Esophagus muscularis mucosa (tissue), 4 donors: ENCODE data around the gene KLHL26. TPM values are rescaled to one million over a fixed set of nuclear protein-coding genes. Genes with fewer than 3 reads are reported as not detected.

Experiments used
- DNase-seq: peaks from one replicate; pipeline ENCODE4 v3.0.0-alpha.2; 2017; ENCODE audit errors: extremely low spot score
- H3K27ac ChIP-seq, 4 donors: fragments of 200-600 bp; sonication (generic); replicated peaks in 1 of 4; 1 replicate in 3 of 4; 2 replicates in 1 of 4; pipeline ENCODE4 v1.5.1; 2016 to 2019; ENCODE audit warnings: mild to moderate bottlenecking in 1 of 4
- H3K27me3 ChIP-seq, 4 donors: fragments of 200-600 bp; sonication (generic); one replicate each; pipeline versions ENCODE4 v1.5.1 to v1.6.0; 2016 to 2019
- H3K36me3 ChIP-seq, 4 donors: fragments of 200-600 bp; sonication (generic); one replicate each; pipeline ENCODE4 v1.5.1; 2016 to 2019
- H3K4me1 ChIP-seq, 4 donors: fragments of 200-600 bp; sonication (generic); one replicate each; pipeline ENCODE4 v1.5.1; 2016 to 2019
- H3K4me3 ChIP-seq, 4 donors: fragments of 200-600 bp; sonication (generic); 1 replicate in 2 of 4; 2 replicates in 2 of 4; pipeline ENCODE4 v1.5.1; 2016 to 2019; ENCODE audit warnings: mild to moderate bottlenecking in 4 of 4, moderate library complexity in 1 of 4
- H3K9me3 ChIP-seq, 4 donors: fragments of 200-600 bp; sonication (generic); 1 replicate in 3 of 4; 2 replicates in 1 of 4; pipeline ENCODE4 v1.5.1; 2016 to 2019
- EP300 ChIP-seq: sonication (generic); formaldehyde crosslinking; IDR thresholded peaks from one replicate; pipeline ENCODE4 v1.6.1; 2017; ENCODE audit warnings: antibody characterized with exemption
- POLR2A ChIP-seq: fragments of 450-650 bp; IDR thresholded peaks from one replicate; pipeline ENCODE4 v1.6.1; 2017; ENCODE audit warnings: antibody characterized with exemption, moderate library complexity, mild to moderate bottlenecking, low read depth
- POLR2AphosphoS5 ChIP-seq, 2 donors: sonication (generic); formaldehyde crosslinking; IDR thresholded peaks; one replicate each; pipeline ENCODE4 v1.6.1; 2017; ENCODE audit warnings: antibody characterized with exemption in 2 of 2
- WGBS: methylation state at CpG from one replicate; pipeline ENCODE4 v1.1.5; 2018; 5-methylcytosine and 5-hydroxymethylcytosine counted together
- intact Hi-C: fragments of 100-400 bp; cut with DNase I; formaldehyde crosslinking; loops from one replicate; pipeline ENCODE4 v1.15.1; 2023
- total RNA-seq, 4 donors: library from RNA; depleted of rRNA; stranded (reverse); fragments of >200 nt; gene quantifications; one replicate each; pipeline versions ENCODE4 v1.1.0 to v1.2.1, GENCODE V29; 2016
- TF ChIP-seq, protein P1 (sequence below), 3 experiments: fragments of 200-600 bp in 2 of 3; fragments of 450-650 bp in 1 of 3; sonication (generic) in 2 of 3; IDR thresholded peaks; one replicate each; pipeline ENCODE4 v1.5.1; 2017 to 2019; ENCODE audit warnings: antibody characterized with exemption in 3 of 3, mild to moderate bottlenecking in 2 of 3, moderate library complexity in 1 of 3

KLHL26 gene, protein sequence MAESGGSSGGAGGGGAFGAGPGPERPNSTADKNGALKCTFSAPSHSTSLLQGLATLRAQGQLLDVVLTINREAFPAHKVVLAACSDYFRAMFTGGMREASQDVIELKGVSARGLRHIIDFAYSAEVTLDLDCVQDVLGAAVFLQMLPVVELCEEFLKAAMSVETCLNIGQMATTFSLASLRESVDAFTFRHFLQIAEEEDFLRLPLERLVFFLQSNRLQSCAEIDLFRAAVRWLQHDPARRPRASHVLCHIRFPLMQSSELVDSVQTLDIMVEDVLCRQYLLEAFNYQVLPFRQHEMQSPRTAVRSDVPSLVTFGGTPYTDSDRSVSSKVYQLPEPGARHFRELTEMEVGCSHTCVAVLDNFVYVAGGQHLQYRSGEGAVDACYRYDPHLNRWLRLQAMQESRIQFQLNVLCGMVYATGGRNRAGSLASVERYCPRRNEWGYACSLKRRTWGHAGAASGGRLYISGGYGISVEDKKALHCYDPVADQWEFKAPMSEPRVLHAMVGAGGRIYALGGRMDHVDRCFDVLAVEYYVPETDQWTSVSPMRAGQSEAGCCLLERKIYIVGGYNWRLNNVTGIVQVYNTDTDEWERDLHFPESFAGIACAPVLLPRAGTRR
- 10 to 100 TPM in 2 of 4 donors, 1 to 10 TPM in 2; 9.1 to 19.0 (median 13.5) TPM for total RNA-seq

DNA sequence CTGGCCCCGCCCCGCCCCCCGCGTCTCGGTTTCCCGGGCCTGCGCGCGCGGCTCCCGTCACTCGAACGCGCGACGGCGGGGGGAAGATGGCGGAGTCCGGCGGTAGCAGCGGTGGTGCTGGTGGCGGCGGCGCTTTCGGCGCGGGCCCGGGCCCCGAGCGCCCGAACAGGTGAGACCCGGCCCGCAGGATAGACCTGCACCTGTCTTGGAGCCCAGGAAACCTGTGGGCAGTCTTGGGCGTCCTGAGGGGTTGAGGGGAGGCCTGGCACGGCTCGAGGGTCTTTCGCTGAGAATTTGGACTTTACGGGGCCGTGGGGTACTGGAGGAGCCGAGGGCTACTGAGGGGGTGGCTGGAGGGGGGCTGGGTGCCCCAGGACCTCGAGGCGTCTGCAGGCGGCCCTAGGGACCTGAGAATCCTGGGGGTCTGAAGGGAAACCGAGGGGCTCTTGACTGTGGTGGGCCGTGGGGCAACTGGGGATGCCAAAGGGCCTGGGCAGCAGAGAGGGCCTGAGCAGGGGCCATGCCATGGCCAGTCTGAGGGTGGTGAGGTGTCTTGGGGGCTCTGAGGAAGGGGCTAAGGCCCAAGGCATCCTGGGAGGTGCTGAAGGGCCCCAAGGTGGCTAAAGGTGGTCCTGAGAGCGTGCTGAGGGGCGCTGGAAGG, at the start of gene KLHL26:
Gene KLHL26 (plus strand): TSS at position 60 of the 661 bp plus-strand sequence. CDS start 27 bp downstream, at position 87.
- H3K4me1 ChIP-seq = peaks cover 17 to 45% (median 43%) of the 10 kb centered on the region in 4 donors
- no peak for TF ChIP-seq EP300
- TF ChIP-seq, protein P1, sequence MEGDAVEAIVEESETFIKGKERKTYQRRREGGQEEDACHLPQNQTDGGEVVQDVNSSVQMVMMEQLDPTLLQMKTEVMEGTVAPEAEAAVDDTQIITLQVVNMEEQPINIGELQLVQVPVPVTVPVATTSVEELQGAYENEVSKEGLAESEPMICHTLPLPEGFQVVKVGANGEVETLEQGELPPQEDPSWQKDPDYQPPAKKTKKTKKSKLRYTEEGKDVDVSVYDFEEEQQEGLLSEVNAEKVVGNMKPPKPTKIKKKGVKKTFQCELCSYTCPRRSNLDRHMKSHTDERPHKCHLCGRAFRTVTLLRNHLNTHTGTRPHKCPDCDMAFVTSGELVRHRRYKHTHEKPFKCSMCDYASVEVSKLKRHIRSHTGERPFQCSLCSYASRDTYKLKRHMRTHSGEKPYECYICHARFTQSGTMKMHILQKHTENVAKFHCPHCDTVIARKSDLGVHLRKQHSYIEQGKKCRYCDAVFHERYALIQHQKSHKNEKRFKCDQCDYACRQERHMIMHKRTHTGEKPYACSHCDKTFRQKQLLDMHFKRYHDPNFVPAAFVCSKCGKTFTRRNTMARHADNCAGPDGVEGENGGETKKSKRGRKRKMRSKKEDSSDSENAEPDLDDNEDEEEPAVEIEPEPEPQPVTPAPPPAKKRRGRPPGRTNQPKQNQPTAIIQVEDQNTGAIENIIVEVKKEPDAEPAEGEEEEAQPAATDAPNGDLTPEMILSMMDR (IDR thresholded peaks at IDR 0.05) = no peak
- peak; percentile 73 to 92 for TF ChIP-seq POLR2AphosphoS5 (IDR thresholded peaks at IDR 0.05)
- peak; percentile 35 for TF ChIP-seq POLR2A
- WGBS = 4% methylated on average over 44 of the region's 47 CpGs
- peak within 1 kb of the TSS; percentile 79 to 93 (median 86) for H3K4me3 ChIP-seq
- H3K36me3 ChIP-seq = peaks cover 0 to 5% (median 0%) of the 10 kb centered on the region in 4 donors
- intact Hi-C loops = loop anchor here (5.0 kb wide), 1 partner anchor 35 kb away; no protein-coding TSS in a partner anchor
- H3K27ac ChIP-seq = peak within 1 kb of the TSS; percentile 85 to 90 (median 88)
- no peaks in the 10 kb centered on the region for H3K9me3 ChIP-seq
- DNase-seq = no peak
- H3K27me3 ChIP-seq = no peaks in the 10 kb centered on the region

DNA sequence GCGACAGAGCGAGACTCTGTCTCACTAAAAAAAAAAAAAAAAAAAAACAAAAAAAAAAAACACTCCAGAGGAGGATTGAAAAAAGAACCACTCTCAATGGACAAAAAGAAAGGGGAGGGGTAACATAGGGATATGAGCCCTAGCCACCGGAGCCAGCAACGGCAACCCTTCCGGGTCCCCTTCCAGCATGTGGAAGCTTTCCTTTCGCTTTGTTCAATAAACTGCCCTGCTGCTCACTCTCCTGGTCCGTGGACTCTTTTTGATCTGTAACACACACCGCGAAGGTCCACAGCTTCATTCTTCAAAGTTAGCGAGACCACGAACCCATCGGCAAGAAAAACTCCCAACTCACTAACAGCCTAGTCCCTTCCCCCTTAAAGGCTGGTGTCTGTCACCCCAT, 49.3 kb upstream of the KLHL26 start:
- WGBS = 90% methylated on average over 10 of the region's 12 CpGs
- no peaks in the 10 kb centered on the region for H3K27me3 ChIP-seq
- TF ChIP-seq EP300 = no peak
- TF ChIP-seq POLR2AphosphoS5 (IDR thresholded peaks at IDR 0.05) = no peak
- TF ChIP-seq, protein P1 (IDR thresholded peaks at IDR 0.05) = no peak
- no peak for TF ChIP-seq POLR2A
- intact Hi-C loops = loop anchor here (5.0 kb wide), 1 partner anchor 245 kb away; the partner anchor contains the start of gene UPF1
- H3K27ac ChIP-seq = peak overlapping the region; percentile 78 to 89 (median 86)
- H3K9me3 ChIP-seq = no peaks in the 10 kb centered on the region
- peaks cover 0 to 20% (median 8%) of the 10 kb centered on the region in 4 donors for H3K36me3 ChIP-seq
- DNase-seq = no peak
- H3K4me1 ChIP-seq = peaks cover 13 to 32% (median 28%) of the 10 kb centered on the region in 4 donors
- no peak overlapping the region for H3K4me3 ChIP-seq

DNA sequence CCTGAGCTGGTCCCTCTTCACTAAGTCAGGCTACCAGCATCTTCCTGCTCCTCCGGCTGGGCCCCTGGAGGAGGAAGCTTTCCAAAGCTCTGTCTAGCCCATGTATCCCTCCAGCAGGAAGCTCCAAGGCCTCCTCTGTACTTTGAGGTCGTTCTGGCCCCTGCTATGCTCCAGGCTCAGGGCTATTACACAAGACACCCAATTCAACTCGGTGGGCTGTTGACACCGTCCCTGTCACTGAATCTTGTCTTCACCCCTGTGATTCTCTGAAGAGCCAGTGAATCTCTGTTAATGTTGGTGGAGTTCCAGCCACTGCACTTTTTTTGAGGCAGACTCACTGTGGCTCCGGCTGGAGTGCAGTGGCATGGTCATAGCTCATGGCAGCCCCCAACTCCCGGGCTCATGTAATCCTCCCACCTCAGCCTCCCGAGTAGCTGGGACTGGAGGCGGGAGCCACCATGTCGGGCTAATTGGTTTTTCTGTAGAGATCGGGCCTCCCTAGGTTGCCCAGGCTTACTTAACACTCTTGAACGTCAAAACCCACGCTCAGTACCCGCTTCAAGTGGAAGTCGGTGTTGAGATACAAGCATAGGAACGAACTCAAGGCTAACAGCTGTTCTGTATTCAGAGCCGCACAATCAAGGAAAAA, 48.7 kb upstream of the KLHL26 start:
- Histone ChIP-seq H3K27ac (peak overlapping the region; percentile 78 to 89 (median 86)), H3K9me3 (no peaks in the 10 kb centered on the region), H3K27me3 (no peaks in the 10 kb centered on the region), H3K4me3 (peak overlapping the region; percentile 68 to 96 (median 86)), H3K4me1 (peaks cover 13 to 32% (median 28%) of the 10 kb centered on the region in 4 donors), H3K36me3 (peaks cover 0 to 20% (median 8%) of the 10 kb centered on the region in 4 donors)
- DNase-seq = no peak
- intact Hi-C loops = loop anchor here (5.0 kb wide), 1 partner anchor 244 kb away; the partner anchor contains the start of gene UPF1
- no peak for TF ChIP-seq EP300
- TF ChIP-seq, protein P1 (IDR thresholded peaks at IDR 0.05) = no peak
- TF ChIP-seq POLR2AphosphoS5 (IDR thresholded peaks at IDR 0.05) = no peak
- no peak for TF ChIP-seq POLR2A
- 35% methylated on average over 16 of the region's 16 CpGs for WGBS

DNA sequence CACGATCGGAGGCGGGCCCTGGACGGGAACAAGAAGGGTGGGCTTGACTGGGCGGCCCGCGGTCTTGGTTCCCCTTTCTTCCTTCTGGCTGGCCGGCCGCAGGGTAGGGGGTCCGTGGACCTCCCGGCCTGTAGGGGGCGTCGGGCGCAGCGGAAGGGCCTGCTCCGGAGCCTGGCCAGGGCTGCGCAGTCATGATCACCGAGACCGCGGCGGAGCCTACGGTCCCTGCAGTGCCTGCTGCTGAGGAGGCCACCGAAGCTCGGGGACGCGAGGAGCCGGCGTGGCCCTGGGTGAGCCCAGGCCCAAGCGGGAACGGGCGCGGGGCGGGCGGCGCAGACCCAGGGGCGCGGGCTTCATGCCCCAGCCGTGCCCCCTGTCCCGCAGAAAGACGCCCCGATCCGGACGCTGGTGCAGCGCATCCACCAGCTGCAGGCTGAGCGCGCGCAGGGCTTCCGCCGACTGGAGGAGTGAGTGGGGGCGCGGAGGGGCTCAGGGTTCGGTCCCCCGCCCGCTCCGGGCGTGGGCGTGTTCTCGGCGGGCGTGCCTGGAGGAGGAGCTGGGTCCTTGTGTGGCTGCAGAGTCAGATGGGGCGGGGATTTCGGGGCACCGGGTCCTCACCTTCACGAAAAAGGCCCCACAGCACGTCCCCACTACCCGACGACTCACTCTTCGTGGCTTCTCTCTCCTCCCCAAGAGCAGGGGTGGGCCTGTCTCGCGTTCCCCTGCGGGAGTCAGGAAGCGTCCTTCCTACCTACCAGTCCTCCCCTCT, 48.0 kb upstream of the KLHL26 start, which contains the start of gene REX1BD:
Gene REX1BD (plus strand): TSS at position 188 of the 769 bp plus-strand sequence. CDS start 4 bp downstream, at position 192.
- Histone ChIP-seq H3K36me3 (peaks cover 0 to 20% (median 8%) of the 10 kb centered on the region in 4 donors), H3K9me3 (no peaks in the 10 kb centered on the region), H3K27ac (peak within 1 kb of the TSS; percentile 78 to 89 (median 86)), H3K27me3 (no peaks in the 10 kb centered on the region), H3K4me3 (peak within 1 kb of the TSS; percentile 68 to 96 (median 86)), H3K4me1 (peaks cover 14 to 38% (median 31%) of the 10 kb centered on the region in 4 donors)
- WGBS = 0% methylated on average over 20 of the region's 72 CpGs
- peak; percentile 96 for DNase-seq
- TF ChIP-seq POLR2AphosphoS5 (IDR thresholded peaks at IDR 0.05) (peak; percentile 68 to 76), EP300 (no peak)
- TF ChIP-seq, protein P1 (IDR thresholded peaks at IDR 0.05) = peak; percentile 76 to 87 (median 79)
- intact Hi-C loops = loop anchor here (5.0 kb wide), 1 partner anchor 244 kb away; the partner anchor contains the start of gene UPF1
